Aorta (tissue), 5 donors: ENCODE results near the gene NCAPD2. TPM values are rescaled to one million over a fixed set of nuclear protein-coding genes. Genes with fewer than 3 reads are reported as not detected.
"Not testable (repeated sequence)": the region's sequence is repeated elsewhere in the genome, so short reads cannot be mapped to it uniquely, and the experiment has no call there.

ENCODE experiments used
- ATAC-seq: fragments of 200-7000 bp; cut with Tn5 transposase; one replicate; pipeline ENCODE4 v1.9.1; 2022; ENCODE audit warnings: moderate library complexity; ENCODE audit not compliant: low FRiP score
- DNase-seq, 2 donors: peaks; one replicate each; pipeline ENCODE4 v3.0.0-alpha.2; 2020
- H3K27ac ChIP-seq, 2 donors: one replicate each; pipeline ENCODE4 v1.5.1; 2013; ENCODE audit warnings: low read length in 2 of 2, mild to moderate bottlenecking in 2 of 2, moderate library complexity in 2 of 2, control low read depth in 1 of 2, inconsistent platforms in 1 of 2, low read depth in 1 of 2
- H3K27me3 ChIP-seq, 2 donors: one replicate each; pipeline ENCODE4 v1.6.1; 2013; ENCODE audit warnings: control low read depth in 1 of 2, low read length in 1 of 2, mild to moderate bottlenecking in 1 of 2, moderate library complexity in 1 of 2; ENCODE audit not compliant: insufficient read depth in 2 of 2, control insufficient read depth in 1 of 2
- H3K36me3 ChIP-seq, 2 donors: one replicate each; pipeline ENCODE4 v1.6.1; 2013; ENCODE audit warnings: control low read depth in 1 of 2, low read length in 1 of 2, mild to moderate bottlenecking in 1 of 2; ENCODE audit not compliant: insufficient read depth in 2 of 2, control insufficient read depth in 1 of 2
- H3K4me1 ChIP-seq, 2 donors: one replicate each; pipeline ENCODE4 v1.6.1; 2013; ENCODE audit warnings: low read length in 2 of 2, control low read depth in 1 of 2, mild to moderate bottlenecking in 1 of 2, moderate library complexity in 1 of 2; ENCODE audit not compliant: insufficient read depth in 2 of 2, control insufficient read depth in 1 of 2
- H3K4me3 ChIP-seq, 2 donors: one replicate each; pipeline ENCODE4 v1.5.1; 2013; ENCODE audit warnings: low read length in 2 of 2, control low read depth in 1 of 2, mild to moderate bottlenecking in 1 of 2
- H3K9me3 ChIP-seq: one replicate; pipeline ENCODE4 v1.6.1; 2013; ENCODE audit warnings: mild to moderate bottlenecking, low read length; ENCODE audit not compliant: control insufficient read depth
- whole genome bisulfite sequencing, 2 donors: extraction: QIAGEN DNeasy Blood & Tissue Kit; methylation state at CpG; one replicate each; pipeline ENCODE4 v1.1.7; 2013; 5-methylcytosine and 5-hydroxymethylcytosine counted together
- intact Hi-C, 2 donors: fragments of 100-400 bp; cut with DNase I; formaldehyde crosslinking; loops; one replicate each; pipeline versions ENCODE4 v1.14.2 to v1.15.0; 2022
- polyA plus RNA-seq, 2 donors: library from polyadenylated mRNA; stranded (reverse); fragments of 200-250 nt; gene quantifications; one replicate each; pipeline ENCODE4 v1.2.3, GENCODE V29; 2013
- total RNA-seq, 2 donors: library from RNA; stranded (reverse); fragmentation: NEBNext Ultra II Directional; extraction: Animal tissue kit (Norgen Biotek cat#: 25700); gene quantifications; one replicate each; pipeline ENCODE4 v1.2.1, GENCODE V29; 2021
- donor health status: healthy with polysubstance abuse.
- donor health status: Bipolar disorder and iron deficiency.
- donor health status: DM: no; HTN: no; CAD: no.
- donor health status: DM: no; HTN: no; CAD: no.
- donor health status: DM: yes; HTN: yes; CAD: no.

The NCAPD2 gene
- total and polyA plus RNA-seq, 4 donors: 5.1 to 32.8 (median 16.6) TPM

- H3K27me3 ChIP-seq, ATAC-seq, DNase-seq, H3K36me3 ChIP-seq, H3K4me1 ChIP-seq, H3K4me3 ChIP-seq, H3K27ac ChIP-seq, intact Hi-C loops, H3K9me3 ChIP-seq: not testable (repeated sequence)
- 76 to 77% methylated on average over 3 of the region's 3 CpGs for WGBS, 2 donors
Observed at GRCh38 chr12:6497291-6497690, 3.4 kb downstream of the NCAPD2 start.

GRCh38 chr12:6500466-6500865, 6.6 kb downstream of the NCAPD2 start:
- 91% methylated on average over 2 of the region's 2 CpGs for WGBS, 2 donors
- no peak overlapping the region for H3K27ac ChIP-seq
- DNase-seq (no peak), ATAC-seq (no peak)
- peaks cover 0 to 2% of the 10 kb centered on the region in 2 donors for H3K36me3 ChIP-seq
- H3K4me3 ChIP-seq: no peak overlapping the region
- intact Hi-C loops: no loop called here
- no peaks in the 10 kb centered on the region for H3K9me3 ChIP-seq
- H3K4me1 ChIP-seq: no peaks in the 10 kb centered on the region
- no peaks in the 10 kb centered on the region for H3K27me3 ChIP-seq

- H3K27ac ChIP-seq: peak overlapping the region; percentile 73 to 89
- intact Hi-C loops: no loop called here
- H3K4me1 ChIP-seq: no peaks in the 10 kb centered on the region
- no peaks in the 10 kb centered on the region for H3K27me3 ChIP-seq
- H3K9me3 ChIP-seq: no peaks in the 10 kb centered on the region
- H3K36me3 ChIP-seq: peaks cover 2 to 9% of the 10 kb centered on the region in 2 donors
- no peak for ATAC-seq
- no peak overlapping the region for H3K4me3 ChIP-seq
- no peak for DNase-seq
- 30 to 35% methylated on average over 12 of the region's 12 CpGs for WGBS, 2 donors
Observed at GRCh38 chr12:6507102-6507998, 13.4 kb downstream of the NCAPD2 start.

GRCh38 chr12:6508087-6508486, 14.2 kb downstream of the NCAPD2 start:
- no peaks in the 10 kb centered on the region for H3K4me1 ChIP-seq
- DNase-seq (no peak), ATAC-seq (no peak)
- no peaks in the 10 kb centered on the region for H3K9me3 ChIP-seq
- H3K27ac ChIP-seq: peak overlapping the region; percentile 73 to 89
- H3K27me3 ChIP-seq: no peaks in the 10 kb centered on the region
- peaks cover 5 to 11% of the 10 kb centered on the region in 2 donors for H3K36me3 ChIP-seq
- 56 to 58% methylated on average over 7 of the region's 7 CpGs for WGBS, 2 donors
- intact Hi-C loops: no loop called here
- H3K4me3 ChIP-seq: no peak overlapping the region

GRCh38 chr12:6520186-6520585, 26.3 kb downstream of the NCAPD2 start:
- Histone ChIP-seq H3K4me3 (no peak overlapping the region), H3K27ac (no peak overlapping the region), H3K9me3 (no peaks in the 10 kb centered on the region), H3K27me3 (no peaks in the 10 kb centered on the region), H3K36me3 (peaks cover 11 to 16% of the 10 kb centered on the region in 2 donors), H3K4me1 (no peaks in the 10 kb centered on the region)
- intact Hi-C loops: no loop called here
- WGBS, 2 donors: 82 to 86% methylated on average over 3 of the region's 3 CpGs
- DNase-seq (no peak), ATAC-seq (no peak)

GRCh38 chr12:6522193-6522592, 28.3 kb downstream of the NCAPD2 start:
- no peak for ATAC-seq
- 86 to 88% methylated on average over 10 of the region's 10 CpGs for WGBS, 2 donors
- H3K27ac ChIP-seq: no peak overlapping the region
- peaks cover 3 to 16% of the 10 kb centered on the region in 2 donors for H3K36me3 ChIP-seq
- no peak for DNase-seq
- H3K27me3 ChIP-seq: no peaks in the 10 kb centered on the region
- intact Hi-C loops: no loop called here
- H3K4me3 ChIP-seq: no peak overlapping the region
- H3K4me1 ChIP-seq: no peaks in the 10 kb centered on the region
- no peaks in the 10 kb centered on the region for H3K9me3 ChIP-seq

- WGBS, 2 donors: 78% methylated on average over 3 of the region's 3 CpGs
- intact Hi-C loops: no loop called here
- Histone ChIP-seq H3K27ac (no peak overlapping the region), H3K4me3 (no peak overlapping the region), H3K27me3 (no peaks in the 10 kb centered on the region), H3K9me3 (no peaks in the 10 kb centered on the region), H3K36me3 (peaks cover 0 to 18% of the 10 kb centered on the region in 2 donors), H3K4me1 (no peaks in the 10 kb centered on the region)
- DNase-seq (no peak), ATAC-seq (no peak)
Observed at GRCh38 chr12:6523708-6524107, 29.8 kb downstream of the NCAPD2 start.

GRCh38 chr12:6524648-6525047, 30.7 kb downstream of the NCAPD2 start:
- Histone ChIP-seq H3K27me3 (no peaks in the 10 kb centered on the region), H3K4me1 (no peaks in the 10 kb centered on the region), H3K9me3 (no peaks in the 10 kb centered on the region), H3K36me3 (peaks cover 0 to 20% of the 10 kb centered on the region in 2 donors), H3K4me3 (no peak overlapping the region), H3K27ac (no peak overlapping the region)
- DNase-seq (no peak), ATAC-seq (no peak)
- 93 to 94% methylated on average over 5 of the region's 5 CpGs for WGBS, 2 donors
- intact Hi-C loops: no loop called here

GRCh38 chr12:6526201-6526600, 32.3 kb downstream of the NCAPD2 start:
- Histone ChIP-seq H3K4me3 (no peak overlapping the region), H3K27ac (no peak overlapping the region), H3K4me1 (no peaks in the 10 kb centered on the region), H3K9me3 (no peaks in the 10 kb centered on the region), H3K36me3 (peaks cover 0 to 21% of the 10 kb centered on the region in 2 donors), H3K27me3 (no peaks in the 10 kb centered on the region)
- 92 to 93% methylated on average over 7 of the region's 7 CpGs for WGBS, 2 donors
- ATAC-seq: no peak
- intact Hi-C loops: no loop called here
- DNase-seq: no peak
